ENCODE measurements around the gene STYX.

DNA sequence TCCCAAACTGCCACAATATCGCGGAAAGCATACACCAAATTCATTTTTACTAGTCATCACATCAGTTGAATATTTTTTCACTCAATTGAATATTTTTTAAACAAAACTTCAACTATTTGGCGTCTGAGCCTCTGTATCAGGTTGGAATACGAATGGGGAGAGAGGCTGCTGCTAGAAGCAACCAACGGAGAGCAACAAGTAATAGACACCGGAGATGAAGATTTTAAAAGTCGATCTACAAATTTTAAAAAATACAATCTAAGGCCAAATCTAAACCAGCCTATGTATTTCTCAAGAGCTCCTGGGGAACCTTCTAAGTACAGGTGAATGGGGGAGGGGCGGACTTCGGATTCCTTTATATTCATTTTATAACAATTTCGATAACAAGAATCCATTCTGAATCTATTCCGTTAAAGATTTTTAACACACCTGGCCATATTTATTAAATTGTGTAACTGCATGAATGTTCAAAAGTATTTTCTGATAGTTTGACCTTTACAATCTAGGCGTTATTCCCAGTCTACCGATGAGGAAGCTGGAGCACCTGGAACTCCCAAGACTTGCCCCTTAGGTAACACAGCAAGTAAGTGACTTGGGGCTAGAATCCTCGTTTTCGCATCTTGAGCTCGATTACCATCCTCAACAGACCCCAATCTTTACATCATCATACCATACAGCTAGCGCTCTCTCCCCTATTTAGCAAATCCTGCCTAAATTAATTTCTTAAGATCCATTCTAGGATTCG lies 60.2 kb downstream of the STYX start:
- TF ChIP-seq, protein P1, sequence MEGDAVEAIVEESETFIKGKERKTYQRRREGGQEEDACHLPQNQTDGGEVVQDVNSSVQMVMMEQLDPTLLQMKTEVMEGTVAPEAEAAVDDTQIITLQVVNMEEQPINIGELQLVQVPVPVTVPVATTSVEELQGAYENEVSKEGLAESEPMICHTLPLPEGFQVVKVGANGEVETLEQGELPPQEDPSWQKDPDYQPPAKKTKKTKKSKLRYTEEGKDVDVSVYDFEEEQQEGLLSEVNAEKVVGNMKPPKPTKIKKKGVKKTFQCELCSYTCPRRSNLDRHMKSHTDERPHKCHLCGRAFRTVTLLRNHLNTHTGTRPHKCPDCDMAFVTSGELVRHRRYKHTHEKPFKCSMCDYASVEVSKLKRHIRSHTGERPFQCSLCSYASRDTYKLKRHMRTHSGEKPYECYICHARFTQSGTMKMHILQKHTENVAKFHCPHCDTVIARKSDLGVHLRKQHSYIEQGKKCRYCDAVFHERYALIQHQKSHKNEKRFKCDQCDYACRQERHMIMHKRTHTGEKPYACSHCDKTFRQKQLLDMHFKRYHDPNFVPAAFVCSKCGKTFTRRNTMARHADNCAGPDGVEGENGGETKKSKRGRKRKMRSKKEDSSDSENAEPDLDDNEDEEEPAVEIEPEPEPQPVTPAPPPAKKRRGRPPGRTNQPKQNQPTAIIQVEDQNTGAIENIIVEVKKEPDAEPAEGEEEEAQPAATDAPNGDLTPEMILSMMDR (IDR thresholded peaks at IDR 0.05) = no peak
- TF ChIP-seq EP300 (IDR thresholded peaks at IDR 0.05; ENCODE audit: low read depth) (no peak), POLR2AphosphoS5 (IDR thresholded peaks at IDR 0.05) (no peak)

Measured in transverse colon (tissue), 4 donors.